ENCODE results near the gene PKP1.

Gene PKP1

GRCh38 chr1:201311356-201312011 is 28.2 kb downstream of the PKP1 start:
- DNase-seq = no peak

GRCh38 chr1:201312298-201312697 is 29.0 kb downstream of the PKP1 start:
- no peak for DNase-seq

GRCh38 chr1:201313086-201313485 is 29.8 kb downstream of the PKP1 start:
- no peak for DNase-seq

- DNase-seq = no peak
Observed at GRCh38 chr1:201316556-201316955, 33.2 kb downstream of the PKP1 start.

GRCh38 chr1:201317551-201317950 is 34.2 kb downstream of the PKP1 start:
- DNase-seq = no peak

- no peak for DNase-seq
Observed at GRCh38 chr1:201318504-201319340, 35.4 kb downstream of the PKP1 start.

- DNase-seq = no peak
Observed at GRCh38 chr1:201319631-201320030, 36.3 kb downstream of the PKP1 start.

GRCh38 chr1:201320168-201320788 is 37.0 kb downstream of the PKP1 start:
- no peak for DNase-seq

- DNase-seq = no peak
Observed at GRCh38 chr1:201321826-201322390, 38.6 kb downstream of the PKP1 start.

- no peak for DNase-seq
Observed at GRCh38 chr1:201322653-201323510, 39.6 kb downstream of the PKP1 start.

GRCh38 chr1:201324306-201324705 is 41.0 kb downstream of the PKP1 start:
- DNase-seq = no peak

- DNase-seq = no peak
Observed at GRCh38 chr1:201324821-201325677, 41.7 kb downstream of the PKP1 start.

- no peak for DNase-seq
Observed at GRCh38 chr1:201325678-201326060, 42.4 kb downstream of the PKP1 start.

- DNase-seq = no peak
Observed at GRCh38 chr1:201326710-201327109, 43.4 kb downstream of the PKP1 start.

- no peak for DNase-seq
Observed at GRCh38 chr1:201327687-201328240, 44.5 kb downstream of the PKP1 start.

GRCh38 chr1:201328576-201328975 is 45.3 kb downstream of the PKP1 start:
- DNase-seq = no peak

- no peak for DNase-seq
Observed at GRCh38 chr1:201329286-201329685, 46.0 kb downstream of the PKP1 start.

GRCh38 chr1:201329801-201330200 is 46.5 kb downstream of the PKP1 start:
- DNase-seq = no peak

- DNase-seq = no peak
Observed at GRCh38 chr1:201330541-201330940, 47.2 kb downstream of the PKP1 start.

- DNase-seq = no peak
Observed at GRCh38 chr1:201331166-201331565, 47.9 kb downstream of the PKP1 start.

GRCh38 chr1:201332021-201332420 is 48.7 kb downstream of the PKP1 start:
- no peak for DNase-seq

All from NCI-H526 treated with DMSO at 0.1 percent for 48 hours (cell line).